ENCODE measurements around the gene THSD4.
"Not testable (repeated sequence)": the region's sequence is repeated elsewhere in the genome, so short reads cannot be mapped to it uniquely, and the experiment has no call there.

The THSD4 gene

GRCh38 chr15:71385457-71385856 lies 270.2 kb downstream of the THSD4 start:
- DNase-seq (ENCODE audit: low spot score) = peak; percentile 33

GRCh38 chr15:71386005-71386404 lies 270.7 kb downstream of the THSD4 start:
- no peak for DNase-seq (ENCODE audit: low spot score)

GRCh38 chr15:71386448-71387236 lies 271.4 kb downstream of the THSD4 start:
- DNase-seq (ENCODE audit: low spot score) = peak; percentile 41

- no peak for DNase-seq (ENCODE audit: low spot score)
Measured at GRCh38 chr15:71387810-71388209, 272.5 kb downstream of the THSD4 start.

GRCh38 chr15:71390096-71390495 lies 274.8 kb downstream of the THSD4 start:
- DNase-seq (ENCODE audit: low spot score) = no peak

GRCh38 chr15:71391421-71392088 lies 276.3 kb downstream of the THSD4 start:
- DNase-seq (ENCODE audit: low spot score) = no peak

- peak; percentile 58 for DNase-seq (ENCODE audit: low spot score)
Measured at GRCh38 chr15:71392861-71393283, 277.6 kb downstream of the THSD4 start.

GRCh38 chr15:71393383-71393782 lies 278.1 kb downstream of the THSD4 start:
- DNase-seq (ENCODE audit: low spot score) = no peak

GRCh38 chr15:71396536-71397125 lies 281.4 kb downstream of the THSD4 start:
- DNase-seq (ENCODE audit: low spot score) = no peak

GRCh38 chr15:71397377-71397776 lies 282.1 kb downstream of the THSD4 start:
- no peak for DNase-seq (ENCODE audit: low spot score)

GRCh38 chr15:71400294-71400693 lies 285.0 kb downstream of the THSD4 start:
- DNase-seq (ENCODE audit: low spot score) = no peak

GRCh38 chr15:71401728-71402127 lies 286.5 kb downstream of the THSD4 start:
- DNase-seq (ENCODE audit: low spot score) = not testable (repeated sequence)

GRCh38 chr15:71409541-71409940 lies 294.3 kb downstream of the THSD4 start:
- no peak for DNase-seq (ENCODE audit: low spot score)

- no peak for DNase-seq (ENCODE audit: low spot score)
Measured at GRCh38 chr15:71410347-71410746, 295.1 kb downstream of the THSD4 start.

- peak; percentile 30 for DNase-seq (ENCODE audit: low spot score)
Measured at GRCh38 chr15:71411538-71412482, 296.5 kb downstream of the THSD4 start.

- no peak for DNase-seq (ENCODE audit: low spot score)
Measured at GRCh38 chr15:71413419-71413818, 298.1 kb downstream of the THSD4 start.

GRCh38 chr15:71414853-71415252 lies 299.6 kb downstream of the THSD4 start:
- no peak for DNase-seq (ENCODE audit: low spot score)

- no peak for DNase-seq (ENCODE audit: low spot score)
Measured at GRCh38 chr15:71422530-71423259, 307.4 kb downstream of the THSD4 start.

GRCh38 chr15:71424765-71425164 lies 309.5 kb downstream of the THSD4 start:
- DNase-seq (ENCODE audit: low spot score) = no peak

GRCh38 chr15:71425388-71425787 lies 310.1 kb downstream of the THSD4 start:
- DNase-seq (ENCODE audit: low spot score) = no peak

- DNase-seq (ENCODE audit: low spot score) = no peak
Measured at GRCh38 chr15:71426792-71427191, 311.5 kb downstream of the THSD4 start.
